ENCODE data around the gene DCUN1D4.
"Not testable (repeated sequence)": the region's sequence is repeated elsewhere in the genome, so short reads cannot be mapped to it uniquely, and the experiment has no call there.

Gene DCUN1D4

DNA sequence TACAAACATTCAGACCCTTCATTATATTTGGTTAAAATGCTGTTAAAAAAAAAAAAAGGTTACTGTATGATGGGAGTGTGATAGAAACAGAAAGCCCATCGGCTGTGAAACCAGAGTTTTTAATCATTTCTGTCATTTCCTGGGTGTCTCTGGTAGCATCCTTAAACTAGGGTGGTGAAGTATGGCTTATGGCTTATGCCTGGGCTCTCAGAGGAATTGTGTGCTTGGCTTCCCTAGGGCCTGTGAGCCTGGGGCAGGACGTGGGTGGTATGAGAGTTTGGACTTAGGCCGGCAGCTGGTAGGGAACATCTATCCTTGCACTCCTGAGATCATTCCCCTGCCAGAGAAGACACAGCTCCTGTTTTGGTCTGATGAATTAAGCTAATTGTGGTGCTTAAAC, 52.2 kb downstream of the DCUN1D4 start:
- no peak for DNase-seq (ENCODE audit: low read depth)

GRCh38 chr4:51895816-51896408, 53.0 kb downstream of the DCUN1D4 start:
- peak; percentile 22 for DNase-seq (ENCODE audit: low read depth)

- no peak for DNase-seq (ENCODE audit: low read depth)
Measured at GRCh38 chr4:51901363-51901762, 58.4 kb downstream of the DCUN1D4 start.

DNA sequence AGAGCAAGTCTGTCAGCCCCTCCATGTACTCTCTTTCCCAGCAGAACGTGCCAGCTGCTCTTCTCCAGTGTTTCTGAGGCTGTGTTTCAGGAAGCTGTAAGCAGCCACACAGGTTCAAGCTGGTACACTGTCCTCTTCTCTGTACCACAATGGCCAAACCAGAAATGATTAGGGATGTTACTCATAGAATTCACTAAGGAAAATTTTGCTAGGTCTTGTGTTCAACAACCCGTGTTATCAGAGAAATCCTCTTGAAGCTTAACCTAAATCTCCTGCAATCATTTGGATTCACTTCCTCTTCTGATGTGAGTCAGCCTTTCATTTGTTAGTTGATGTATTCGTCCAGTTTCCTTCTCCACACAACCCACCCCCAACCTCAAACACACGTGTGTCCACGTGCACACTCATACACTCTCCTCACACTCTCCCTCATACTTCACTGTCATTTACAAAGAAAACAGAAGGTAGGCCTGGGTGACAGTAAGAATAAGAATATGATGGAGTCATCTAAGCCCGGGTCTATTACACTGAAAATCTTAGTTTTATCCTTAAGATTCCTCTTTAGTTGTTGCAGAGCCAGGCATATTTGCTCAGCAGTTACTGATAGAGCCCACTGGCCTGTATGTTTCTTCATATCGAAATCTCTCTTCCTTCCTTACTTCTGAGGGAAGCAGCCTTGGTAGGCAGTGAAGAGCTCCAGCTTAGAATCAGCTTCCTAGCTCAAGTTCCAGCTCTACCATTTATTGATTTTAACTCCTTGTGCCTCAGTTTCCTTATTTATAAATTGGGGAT, 63.4 kb downstream of the DCUN1D4 start:
- DNase-seq (ENCODE audit: low read depth) = no peak

GRCh38 chr4:51907006-51907669, 64.2 kb downstream of the DCUN1D4 start:
- no peak for DNase-seq (ENCODE audit: low read depth)

DNA sequence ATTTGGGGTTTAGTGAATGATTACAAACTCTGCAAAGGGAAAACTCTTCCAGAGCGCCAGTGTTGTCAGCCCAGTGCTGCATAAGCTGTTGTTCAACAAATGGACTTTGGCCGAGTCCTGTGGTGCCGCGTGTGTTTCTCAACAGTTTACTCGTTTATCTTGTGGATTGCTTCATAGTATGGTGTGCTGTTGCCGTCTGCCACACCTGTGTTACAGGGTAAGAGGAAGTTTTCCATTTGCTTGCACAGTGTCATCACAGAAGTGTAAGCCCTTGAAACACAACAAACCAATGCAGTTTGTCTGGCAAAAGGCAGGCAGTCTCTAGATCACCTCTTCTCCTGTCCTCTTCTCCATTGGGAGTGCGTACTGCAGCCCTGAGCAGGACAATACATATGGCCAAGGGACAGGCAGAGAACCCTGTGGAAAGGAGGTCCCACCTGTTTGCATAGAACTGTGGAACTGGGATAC, 66.3 kb downstream of the DCUN1D4 start:
- DNase-seq (ENCODE audit: low read depth) = no peak

GRCh38 chr4:51918251-51918650, 75.3 kb downstream of the DCUN1D4 start:
- DNase-seq (ENCODE audit: low read depth) = no peak

DNA sequence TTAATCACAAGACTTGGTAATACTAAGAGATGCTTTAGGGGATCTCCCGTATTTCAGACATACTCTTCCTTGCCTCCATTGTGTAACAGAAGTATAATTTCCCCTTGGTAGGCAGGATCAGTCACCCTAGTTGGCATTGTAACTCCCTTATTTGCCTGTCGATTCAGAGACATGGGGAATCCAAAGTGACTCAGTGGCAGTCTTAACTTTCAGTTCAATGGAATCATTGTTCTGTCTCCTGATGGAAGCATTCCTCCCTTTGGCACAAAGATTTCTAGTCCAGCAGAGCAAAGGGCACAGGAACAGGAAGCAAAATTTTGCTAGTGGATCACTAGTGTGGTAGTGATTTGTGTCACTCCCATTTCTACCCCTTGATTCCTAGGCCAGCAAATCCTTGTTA, 80.4 kb downstream of the DCUN1D4 start:
- DNase-seq (ENCODE audit: low read depth) = no peak

DNA sequence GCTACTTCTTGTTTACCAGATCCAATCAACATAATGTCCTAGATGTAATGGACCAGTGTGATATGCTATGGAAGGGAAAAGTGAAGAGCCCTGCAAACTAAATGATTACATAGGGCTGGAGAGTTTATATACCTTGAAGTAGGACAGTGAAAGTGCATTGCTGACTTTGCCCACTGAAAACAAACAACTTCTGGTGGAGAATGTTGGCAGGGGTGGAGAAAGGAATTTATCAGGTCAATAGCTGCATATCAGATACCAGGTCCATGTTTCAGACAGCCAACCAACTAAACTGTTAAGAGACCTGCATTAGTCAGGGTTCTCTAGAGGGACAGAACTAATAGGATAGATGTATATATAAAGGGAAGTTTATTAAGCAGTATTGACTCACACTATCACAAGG, 82.4 kb downstream of the DCUN1D4 start:
- no peak for DNase-seq (ENCODE audit: low read depth)

- DNase-seq (ENCODE audit: low read depth) = no peak
Measured at GRCh38 chr4:51930557-51930956, 87.6 kb downstream of the DCUN1D4 start.

- no peak for DNase-seq (ENCODE audit: low read depth)
Measured at GRCh38 chr4:51931461-51931860, 88.5 kb downstream of the DCUN1D4 start.

GRCh38 chr4:51932261-51932660, 89.3 kb downstream of the DCUN1D4 start:
- DNase-seq (ENCODE audit: low read depth) = no peak

DNA sequence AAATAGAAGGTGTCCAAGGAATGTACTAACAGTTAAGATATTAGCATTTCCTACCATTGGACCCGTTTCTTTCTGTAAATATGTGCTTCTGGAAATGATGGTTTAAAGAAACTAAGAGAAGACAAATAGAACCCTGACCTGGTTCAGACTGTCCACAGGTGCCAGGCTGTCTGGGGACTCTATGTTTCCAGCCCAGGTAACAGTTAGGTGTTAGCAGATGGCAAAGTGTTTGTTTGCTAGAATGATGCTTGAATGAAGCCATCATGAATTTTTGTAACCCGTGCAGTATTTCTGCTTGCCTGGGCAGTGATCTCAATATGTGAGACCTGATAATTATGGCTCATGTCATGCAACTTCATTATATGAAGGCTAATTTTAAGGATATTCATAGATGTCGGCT, 89.7 kb downstream of the DCUN1D4 start:
- DNase-seq (ENCODE audit: low read depth) = no peak

DNA sequence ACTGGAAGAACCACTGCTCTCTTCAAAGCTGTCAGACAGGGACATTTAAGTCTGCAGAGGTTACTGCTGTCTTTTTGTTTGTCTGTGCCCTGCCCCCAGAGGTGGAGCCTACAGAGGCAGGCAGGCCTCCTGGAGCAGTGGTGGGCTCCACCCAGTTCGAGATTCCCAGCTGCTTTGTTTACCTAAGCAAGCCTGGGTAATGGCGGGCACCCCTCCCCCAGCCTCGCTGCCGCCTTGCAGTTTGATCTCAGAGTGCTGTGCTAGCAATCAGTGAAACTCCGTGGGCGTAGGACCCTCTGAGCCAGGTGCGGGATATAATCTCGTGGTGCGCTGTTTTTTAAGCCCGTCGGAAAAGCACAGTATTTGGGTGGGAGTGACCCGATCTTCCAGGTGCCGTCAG, 97.5 kb downstream of the DCUN1D4 start:
- not testable (repeated sequence) for DNase-seq (ENCODE audit: low read depth)

- DNase-seq (ENCODE audit: low read depth) = no peak
Measured at GRCh38 chr4:51942108-51942832, 99.3 kb downstream of the DCUN1D4 start.

GRCh38 chr4:51942833-51943215, 99.9 kb downstream of the DCUN1D4 start:
- DNase-seq (ENCODE audit: low read depth) = no peak

DNA sequence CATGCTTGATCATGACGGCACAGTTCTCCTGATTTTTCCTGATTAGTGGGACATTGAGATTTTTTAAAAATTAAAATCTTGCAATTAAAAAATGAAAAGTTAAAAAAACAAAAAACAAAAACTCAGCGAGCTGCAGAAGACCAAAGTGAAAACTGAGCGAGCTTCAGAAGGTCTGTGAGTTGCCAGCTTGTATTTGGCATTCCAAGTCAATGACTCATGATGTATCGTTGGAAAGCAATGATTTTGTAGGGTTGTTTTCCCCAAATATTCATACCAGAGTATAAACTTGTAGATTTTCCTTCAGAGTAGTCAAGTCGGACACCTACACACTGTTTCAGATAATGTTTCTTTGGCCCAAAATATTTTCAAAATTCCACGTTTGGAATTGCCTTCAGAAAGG, 100.3 kb downstream of the DCUN1D4 start:
- DNase-seq (ENCODE audit: low read depth) = no peak

DNA sequence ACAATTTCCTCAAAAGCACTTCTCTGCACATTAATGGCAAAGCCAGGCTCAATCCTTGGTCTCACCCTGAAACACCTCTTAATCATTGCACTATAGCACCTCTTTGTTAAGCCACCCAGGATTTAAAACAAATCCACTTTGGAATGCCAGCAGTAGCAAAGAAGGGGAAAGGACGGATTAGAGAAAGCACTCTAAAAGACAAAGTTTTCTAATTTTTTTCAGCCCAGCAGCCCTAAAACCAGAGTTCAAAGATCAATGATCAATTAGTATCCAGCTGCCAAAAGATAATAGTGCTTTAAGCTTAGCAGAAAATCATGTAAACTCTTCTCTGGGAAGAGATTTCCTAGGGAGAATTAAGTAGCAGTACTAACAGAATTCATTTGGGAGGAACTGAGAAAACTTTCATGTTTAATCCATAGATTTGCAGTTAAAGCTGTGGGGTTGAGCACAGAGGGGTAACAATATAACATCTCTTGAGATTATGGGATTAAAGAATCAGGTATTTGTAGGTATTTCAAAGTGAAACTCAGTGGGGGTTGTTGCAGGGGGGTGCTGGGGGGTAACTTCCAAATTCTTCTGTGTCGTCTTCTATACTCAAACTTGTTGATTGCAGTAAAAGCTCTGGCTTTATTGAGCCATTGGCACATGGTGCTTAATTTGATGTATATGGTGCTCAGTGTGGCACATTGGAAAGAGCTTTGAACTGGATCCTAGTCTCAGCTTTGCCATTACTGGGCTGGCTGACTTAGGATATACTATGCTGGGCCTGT, 115.4 kb downstream of the DCUN1D4 start:
- DNase-seq (ENCODE audit: low read depth) = no peak

DNA sequence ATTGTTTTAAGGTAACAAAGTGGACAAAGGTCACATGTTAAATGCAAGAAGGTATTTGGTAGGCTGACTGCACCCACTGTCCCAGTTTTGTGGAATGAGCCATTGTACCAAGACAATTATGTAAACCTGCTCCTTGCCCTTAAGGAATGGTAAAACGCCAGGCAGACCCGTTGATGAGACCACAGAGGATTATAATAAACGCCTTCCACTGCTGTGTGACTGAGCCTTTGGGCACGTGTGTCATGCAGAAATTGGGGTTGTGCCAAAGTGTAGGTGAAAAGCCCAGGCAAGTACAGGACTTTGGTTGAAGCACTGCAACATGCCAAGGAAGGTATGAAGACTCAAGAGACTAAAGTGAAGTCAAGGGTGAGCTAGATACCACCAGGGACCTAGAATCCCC, 117.5 kb downstream of the DCUN1D4 start:
- no peak for DNase-seq (ENCODE audit: low read depth)

DNA sequence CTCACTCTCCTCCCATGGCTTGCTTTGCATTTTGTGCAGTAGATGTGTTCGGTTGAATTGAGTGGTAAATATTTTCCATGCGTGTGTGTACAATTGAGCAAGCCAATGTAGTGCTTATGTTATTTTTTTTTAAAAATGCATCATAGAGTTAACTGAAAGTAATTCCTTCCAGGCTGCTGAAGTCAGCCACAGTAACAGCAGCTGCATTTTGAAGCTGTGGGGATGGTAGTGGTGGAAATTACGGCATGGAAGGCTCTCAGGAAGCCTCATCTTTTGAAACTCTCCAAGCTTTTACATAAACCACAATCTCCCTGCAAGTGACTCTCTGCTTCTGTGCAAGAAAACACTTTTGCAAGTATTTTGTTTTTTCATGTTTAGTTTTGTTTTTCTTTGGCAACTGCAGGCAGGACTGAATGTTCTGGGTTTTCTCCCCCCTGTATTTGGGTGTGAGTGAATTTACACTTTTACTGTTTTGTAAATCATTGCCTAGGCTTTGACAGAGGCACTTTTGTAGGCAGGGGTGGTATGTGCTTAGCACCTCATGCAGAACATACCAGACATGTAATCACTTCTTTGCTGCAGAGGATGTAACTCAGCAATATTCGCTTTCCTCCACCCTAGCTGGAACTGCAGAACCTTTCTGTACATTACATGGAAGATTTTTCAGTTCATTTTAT, 121.0 kb downstream of the DCUN1D4 start:
- no peak for DNase-seq (ENCODE audit: low read depth)

DNA sequence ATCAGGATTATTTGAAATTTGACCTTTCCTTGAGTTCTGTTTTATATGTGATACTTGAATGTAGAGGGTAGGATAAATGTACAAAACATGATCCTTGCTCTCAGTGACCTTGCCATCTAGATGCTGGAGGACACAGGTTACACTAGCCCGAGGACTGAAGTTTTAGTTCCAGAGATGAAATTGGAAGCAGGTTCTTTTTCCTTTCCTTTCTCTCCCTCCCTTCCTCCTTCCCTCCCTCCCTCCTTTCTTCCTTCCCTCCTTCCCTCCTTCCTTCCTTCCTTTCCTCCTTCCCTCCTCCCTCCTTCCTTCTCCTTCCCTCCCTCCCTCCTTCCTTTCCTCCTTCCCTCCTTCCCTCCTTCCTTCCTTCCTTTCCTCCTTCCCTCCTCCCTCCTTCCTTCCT, 122.9 kb downstream of the DCUN1D4 start:
- no peak for DNase-seq (ENCODE audit: low read depth)
